ENCODE measurements around the gene APC.

APC gene

GRCh38 chr5:112737463-112738190 is at the start of gene APC:
TSS of gene APC (plus strand) at chr5:112737885. CDS start at chr5:112754891, 17,006 bp downstream.
- ChIA-PET POLR2A (interaction anchor here (1.1 to 1.5 kb wide), 3 partner anchors 10 to 30 kb away, joined by 3 to 5 read pairs (median 4); no protein-coding TSS in a partner anchor), CTCF (interaction anchor here (0.5 to 4.2 kb wide), 5 partner anchors 20 to 203 kb away, joined by 3 to 16 read pairs (median 5); no protein-coding TSS in a partner anchor)
- H3K9me3 ChIP-seq (ENCODE audit: control insufficient read depth, insufficient read depth, low read depth, low read length) = no peaks in the 10 kb centered on the region
- peaks cover 6% of the 10 kb centered on the region for H3K4me1 ChIP-seq (ENCODE audit: control insufficient read depth, insufficient read depth, low read length)
- no peaks in the 10 kb centered on the region; a peak in 1 of 3 replicates for H3K36me3 ChIP-seq (ENCODE audit: control insufficient read depth in 2 of 2, insufficient read depth in 1 of 2, low read length in 2 of 2)
- H3K27ac ChIP-seq (ENCODE audit: extremely low read depth, low read depth, low read length) = peak within 1 kb of the TSS; percentile 34; the same call in 1 of the 2 replicates
- H3K4me3 ChIP-seq (ENCODE audit: low read depth, low read length) = peak within 1 kb of the TSS; percentile 93
- TF ChIP-seq FEZF1 (tag by site-specific recombination; IDR thresholded peaks at IDR 0.05) = no peak
- no peak for TF ChIP-seq HOXD13 (CRISPR knock-in tag; IDR thresholded peaks at IDR 0.05; ENCODE audit: borderline replicate concordance)
- no peak for TF ChIP-seq ZNF138 (tag by site-specific recombination; IDR thresholded peaks at IDR 0.05; ENCODE audit: borderline replicate concordance)
- no peak for TF ChIP-seq EGR2 (tag by site-specific recombination; IDR thresholded peaks at IDR 0.05; ENCODE audit: low read depth)
- TF ChIP-seq ZNF280C (tag by site-specific recombination; IDR thresholded peaks at IDR 0.05) = no peak
- no peak for TF ChIP-seq ZNF707 (tag by site-specific recombination; IDR thresholded peaks at IDR 0.05)
- no peak for TF ChIP-seq PRDM6 (tag by site-specific recombination; IDR thresholded peaks at IDR 0.05)
- TF ChIP-seq ZNF24 (tag by site-specific recombination; IDR thresholded peaks at IDR 0.05) = 0 out of 2 replicates have a peak, but pooled peaks have one; percentile 48
- TF ChIP-seq ZNF473 (tag by site-specific recombination; IDR thresholded peaks at IDR 0.05) = no peak
- no peak for TF ChIP-seq GLI4 (tag by site-specific recombination; IDR thresholded peaks at IDR 0.05)
- peak; percentile 97 for TF ChIP-seq ZBTB6 (tag by site-specific recombination; IDR thresholded peaks at IDR 0.05)
- TF ChIP-seq ZNF19 (tag by site-specific recombination; IDR thresholded peaks at IDR 0.05; ENCODE audit: low read depth) = no peak
- no peak for TF ChIP-seq ZNF596 (tag by site-specific recombination; IDR thresholded peaks at IDR 0.05)
- TF ChIP-seq ZNF768 (tag by site-specific recombination; IDR thresholded peaks at IDR 0.05) = no peak
- TF ChIP-seq ZNF791 (tag by site-specific recombination; IDR thresholded peaks at IDR 0.05) = no peak
- no peak for TF ChIP-seq HOXC10 (CRISPR knock-in tag; IDR thresholded peaks at IDR 0.05)
- TF ChIP-seq ZNF629 (tag by site-specific recombination; IDR thresholded peaks at IDR 0.05) = peak; percentile 42; the same call in 1 of the 2 replicates
- no peak for TF ChIP-seq ZNF776 (tag by site-specific recombination; IDR thresholded peaks at IDR 0.05; ENCODE audit: borderline replicate concordance)
- peak; percentile 76 for TF ChIP-seq ZEB2 (tag by site-specific recombination; IDR thresholded peaks at IDR 0.05)
- TF ChIP-seq ZNF23 (tag by site-specific recombination; IDR thresholded peaks at IDR 0.05; ENCODE audit: borderline replicate concordance) = no peak
- no peak for TF ChIP-seq ZNF148 (tag by site-specific recombination; IDR thresholded peaks at IDR 0.05; ENCODE audit: borderline replicate concordance)
- TF ChIP-seq PATZ1 (tag by site-specific recombination; IDR thresholded peaks at IDR 0.05) = peak; percentile 93
- TF ChIP-seq ZNF626 (tag by site-specific recombination; IDR thresholded peaks at IDR 0.05) = no peak
- peak; percentile 76 for TF ChIP-seq ZNF76 (tag by site-specific recombination; IDR thresholded peaks at IDR 0.05; ENCODE audit: borderline replicate concordance, low read depth)
- TF ChIP-seq ZNF214 (tag by site-specific recombination; IDR thresholded peaks at IDR 0.05; ENCODE audit: borderline replicate concordance) = no peak
- no peak for TF ChIP-seq ZNF202 (tag by site-specific recombination; IDR thresholded peaks at IDR 0.05; ENCODE audit: borderline replicate concordance)
- TF ChIP-seq ZNF121 (tag by site-specific recombination; IDR thresholded peaks at IDR 0.05) = no peak
- peak; percentile 97 for TF ChIP-seq ZBTB20 (tag by site-specific recombination; IDR thresholded peaks at IDR 0.05)
- TF ChIP-seq ZNF10 (tag by site-specific recombination; IDR thresholded peaks at IDR 0.05) = peak; percentile 32; the same call in 1 of the 2 replicates
